ENCODE data around the gene MBIP.
A peak's percentile ranks its signal among the peaks of the same experiment; 100 is the strongest.

Gene MBIP

DNA sequence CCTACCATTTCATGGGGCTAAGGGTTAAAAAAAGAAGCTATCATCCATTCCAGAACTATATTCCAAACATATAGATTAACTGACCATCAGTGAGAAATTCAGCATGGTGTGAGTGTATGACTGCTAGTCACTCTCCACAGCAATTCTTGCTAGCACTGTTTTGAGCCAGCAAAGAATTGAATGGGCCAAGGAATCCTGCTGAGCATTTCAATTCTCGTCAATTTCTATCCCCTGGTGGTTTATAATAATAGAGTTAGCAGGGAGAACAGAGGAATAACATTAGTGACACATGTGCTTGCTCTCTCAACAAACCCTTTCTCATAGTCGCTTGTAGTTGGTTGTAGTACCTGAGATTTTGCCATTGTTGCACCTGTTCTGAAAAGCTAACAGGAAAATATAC, 7.2 kb downstream of the MBIP start:
- no peak for DNase-seq (ENCODE audit: low read depth in 2 of 2)

DNA sequence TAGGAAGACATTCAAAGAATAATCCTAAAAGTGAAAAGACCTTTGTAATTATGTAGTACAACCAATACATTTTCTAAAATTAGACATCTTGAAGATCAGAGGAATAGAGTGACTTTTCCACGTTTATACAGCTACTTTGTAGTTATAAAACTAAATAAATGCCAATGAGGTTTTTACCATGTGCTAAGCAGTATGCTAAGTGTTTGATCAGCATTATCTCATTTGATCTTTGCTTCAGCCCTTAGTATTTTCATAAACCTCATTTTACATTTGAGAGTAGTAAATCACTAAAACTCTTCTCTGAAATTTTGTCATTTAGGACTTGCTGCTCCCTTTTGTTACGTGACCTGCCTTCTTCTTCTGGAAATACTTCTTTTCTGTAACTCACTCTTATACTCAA, 13.6 kb downstream of the MBIP start:
- no peak for DNase-seq (ENCODE audit: low read depth in 2 of 2)

DNA sequence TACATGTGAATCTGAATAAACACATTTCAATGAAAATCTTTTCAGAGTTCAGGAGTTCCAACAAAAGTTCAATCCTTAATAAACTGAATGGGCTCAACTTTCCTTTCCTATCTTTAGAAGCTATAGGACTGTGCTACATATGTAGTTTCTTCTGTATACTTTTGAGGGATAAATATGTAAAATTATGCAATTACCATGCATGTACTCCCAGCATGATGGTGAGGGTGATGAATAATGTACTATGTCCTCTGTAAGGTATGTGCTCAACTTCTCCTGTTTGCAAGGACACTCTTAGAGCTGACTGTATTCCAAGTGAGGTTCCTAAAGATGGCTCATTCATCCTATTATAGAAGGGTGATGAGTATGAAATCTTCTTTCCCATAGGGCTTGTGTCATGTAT, 15.5 kb downstream of the MBIP start:
- no peak for DNase-seq (ENCODE audit: low read depth in 2 of 2)

DNA sequence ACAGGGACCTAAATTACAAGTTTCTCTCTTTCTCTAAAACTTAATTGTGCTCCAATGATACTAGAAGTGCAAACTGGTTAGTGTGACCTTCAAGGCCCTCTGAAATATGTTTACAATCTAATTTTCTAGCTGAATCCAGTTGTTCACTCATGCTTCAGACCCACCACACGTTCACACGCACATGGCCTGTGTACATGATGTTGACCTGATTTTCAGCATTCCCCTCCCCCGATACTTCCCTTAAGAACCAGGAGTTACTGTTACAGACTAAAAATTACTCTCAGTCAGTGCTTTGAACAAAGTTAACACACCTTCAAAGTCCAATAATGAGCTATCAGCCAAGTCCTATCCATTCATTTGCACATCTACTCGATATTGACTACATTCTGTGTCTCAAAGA, 16.5 kb downstream of the MBIP start:
- DNase-seq (ENCODE audit: low read depth in 2 of 2) = no peak

DNA sequence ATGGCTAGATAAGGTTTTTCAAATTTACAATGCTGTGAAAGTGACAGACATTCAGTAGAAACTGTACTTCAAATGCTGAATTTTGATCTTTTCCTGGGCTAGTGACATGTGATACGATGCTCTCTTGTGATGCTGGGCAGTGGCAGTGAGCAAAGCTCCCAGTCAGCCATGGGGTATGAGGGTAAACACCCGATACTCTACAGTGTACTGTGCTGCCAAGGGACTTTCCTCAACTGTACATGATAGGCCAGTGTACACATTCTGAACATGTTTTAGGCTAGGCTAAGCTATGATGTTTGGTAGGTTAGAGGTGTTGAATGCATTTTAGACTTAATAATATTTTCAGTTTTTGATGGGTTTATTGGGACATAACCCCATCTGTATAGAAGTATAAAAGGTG, 17.6 kb downstream of the MBIP start:
- DNase-seq (ENCODE audit: low read depth in 2 of 2) = no peak

DNA sequence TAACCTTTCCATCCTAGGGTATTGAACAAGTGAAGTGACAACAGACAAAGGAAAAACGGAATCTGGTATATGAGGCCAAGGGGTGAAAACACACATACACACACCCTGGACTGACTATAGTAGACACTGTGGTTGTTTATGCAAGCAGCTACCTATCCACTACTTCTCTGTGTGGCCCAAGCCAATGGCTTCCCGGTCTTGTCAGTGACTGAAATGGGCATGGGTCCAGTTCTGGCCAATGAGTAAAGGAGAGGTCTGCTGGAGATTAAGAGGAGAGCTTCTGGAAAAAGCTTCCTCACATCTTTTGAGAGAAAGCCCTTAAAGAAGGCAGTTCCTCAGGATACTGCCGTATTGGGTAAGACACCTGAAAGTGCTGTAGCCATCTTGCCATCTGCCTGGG, 19.3 kb downstream of the MBIP start:
- no peak for DNase-seq (ENCODE audit: low read depth in 2 of 2)

DNA sequence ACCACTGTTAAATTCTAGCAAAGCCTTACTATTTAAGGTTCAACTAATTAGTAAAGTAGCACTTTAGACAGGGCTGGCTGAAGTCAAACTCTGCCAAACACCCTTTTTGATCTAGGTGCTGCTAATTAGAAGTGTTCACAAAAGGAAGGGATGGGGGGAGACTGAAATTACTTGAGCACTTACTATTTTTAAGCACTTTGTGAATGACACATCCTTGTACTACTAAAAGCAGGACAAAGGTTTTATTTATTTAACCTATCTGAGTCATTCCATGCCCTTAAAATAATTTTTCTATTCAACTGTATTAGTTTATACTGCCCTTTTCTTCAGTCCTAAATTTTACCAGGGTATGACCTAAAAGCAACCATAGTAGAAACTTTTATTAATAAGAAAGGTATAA, 20.1 kb downstream of the MBIP start:
- no peak for DNase-seq (ENCODE audit: low read depth in 2 of 2)

DNA sequence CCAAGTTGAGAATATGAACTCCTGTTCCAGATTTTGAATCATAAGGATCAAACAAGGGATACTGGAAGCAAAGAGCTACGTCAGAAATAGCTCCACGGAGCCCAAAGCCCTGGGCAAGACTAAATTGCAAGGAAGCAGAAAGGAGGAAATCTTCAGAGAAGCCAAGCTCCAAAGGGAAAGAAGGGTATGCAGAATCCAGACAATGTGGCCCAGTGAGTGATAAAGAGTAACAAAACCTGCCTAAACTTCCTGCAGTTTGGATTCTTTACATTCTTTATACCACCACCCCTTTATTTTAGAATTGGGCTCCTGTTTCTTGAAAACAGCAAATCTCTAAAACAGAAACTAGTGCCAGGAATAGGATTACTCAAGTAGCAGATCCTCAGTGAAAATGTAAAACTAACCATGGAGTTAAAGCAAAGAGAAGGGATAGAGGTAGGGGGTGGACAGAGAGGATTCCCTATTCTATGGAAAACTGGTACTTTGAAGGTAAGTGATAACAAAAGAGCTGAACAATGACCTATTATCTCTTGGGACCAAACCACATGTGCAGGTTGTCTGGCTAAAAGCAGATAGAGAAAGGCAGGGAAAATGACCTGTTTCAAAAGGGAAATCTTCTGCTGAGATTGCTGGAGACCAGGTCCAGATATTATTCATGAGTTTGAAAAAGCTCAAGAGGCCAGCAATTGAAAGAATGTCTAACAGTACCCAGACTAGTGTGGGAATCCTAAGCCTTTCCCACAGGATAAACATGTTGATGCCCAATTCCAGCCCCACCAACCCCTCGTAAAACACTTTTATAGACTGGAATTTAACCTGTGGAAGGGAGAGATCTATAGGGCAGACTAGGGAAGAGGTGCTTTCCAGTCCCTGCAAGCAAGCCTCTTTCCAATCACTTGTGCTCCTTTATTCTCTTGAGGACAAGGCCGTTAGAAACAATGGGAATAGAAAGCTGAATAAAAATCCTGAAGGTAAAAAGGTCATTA, 24.5 kb downstream of the MBIP start:
- DNase-seq (ENCODE audit: low read depth in 2 of 2) = no peak

DNA sequence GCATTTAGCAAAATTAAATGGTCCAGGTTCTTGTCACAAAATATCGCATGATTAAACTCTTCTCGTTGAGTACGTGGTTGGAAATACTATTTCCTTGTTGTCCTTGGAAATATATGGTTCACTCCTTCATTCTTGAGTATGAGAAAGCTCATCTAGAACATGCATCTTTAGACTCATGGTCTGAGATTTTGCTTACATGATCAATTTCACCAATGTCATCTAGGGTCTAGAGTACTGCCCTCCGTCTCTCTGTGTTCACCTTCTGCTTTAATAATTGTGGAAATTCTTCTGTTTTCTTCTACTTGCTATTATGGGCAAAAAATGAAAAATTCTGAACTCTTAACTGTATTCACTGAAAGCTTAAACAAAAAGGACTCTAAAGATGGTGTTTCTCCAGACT, 25.9 kb downstream of the MBIP start:
- no peak for DNase-seq (ENCODE audit: low read depth in 2 of 2)

DNA sequence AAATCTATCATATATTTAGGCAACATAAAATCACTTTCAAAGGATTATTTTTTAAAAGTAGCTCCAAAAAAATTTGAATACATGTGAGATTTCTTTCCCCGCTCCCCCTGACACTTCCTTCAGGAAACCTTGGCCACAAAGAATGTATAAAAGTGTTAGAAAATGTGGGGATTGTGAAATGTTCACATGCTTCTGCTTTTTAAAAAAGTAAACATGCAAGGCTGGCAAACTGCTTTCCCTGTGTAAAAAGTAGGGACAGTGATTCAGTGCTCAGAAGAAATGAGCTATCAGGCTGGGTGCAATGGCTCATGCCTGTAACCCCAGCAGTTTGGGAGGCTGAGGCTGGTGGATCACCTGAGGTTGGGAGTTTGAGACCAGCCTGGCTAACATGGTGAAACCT, 26.6 kb downstream of the MBIP start:
- no peak for DNase-seq (ENCODE audit: low read depth in 2 of 2)

DNA sequence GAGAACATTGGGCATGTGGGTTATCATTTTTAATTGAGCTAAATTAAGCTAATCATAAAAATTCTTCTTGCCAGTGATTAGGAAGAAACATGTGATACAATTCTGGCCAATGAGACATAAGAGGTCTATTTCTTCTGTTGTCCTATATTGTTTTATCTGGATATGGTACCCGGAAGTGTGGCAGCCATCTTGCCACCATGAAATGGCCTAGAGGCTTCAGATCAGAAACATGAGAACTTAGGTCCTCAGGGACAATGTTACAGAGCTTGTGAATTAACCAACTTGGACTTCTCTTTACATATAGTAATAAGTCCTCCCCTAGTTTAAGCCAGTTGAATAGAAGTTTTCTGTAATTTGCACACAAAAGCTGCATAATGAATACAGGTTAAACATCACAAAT, 30.5 kb downstream of the MBIP start:
- no peak for DNase-seq (ENCODE audit: low read depth in 2 of 2)

DNA sequence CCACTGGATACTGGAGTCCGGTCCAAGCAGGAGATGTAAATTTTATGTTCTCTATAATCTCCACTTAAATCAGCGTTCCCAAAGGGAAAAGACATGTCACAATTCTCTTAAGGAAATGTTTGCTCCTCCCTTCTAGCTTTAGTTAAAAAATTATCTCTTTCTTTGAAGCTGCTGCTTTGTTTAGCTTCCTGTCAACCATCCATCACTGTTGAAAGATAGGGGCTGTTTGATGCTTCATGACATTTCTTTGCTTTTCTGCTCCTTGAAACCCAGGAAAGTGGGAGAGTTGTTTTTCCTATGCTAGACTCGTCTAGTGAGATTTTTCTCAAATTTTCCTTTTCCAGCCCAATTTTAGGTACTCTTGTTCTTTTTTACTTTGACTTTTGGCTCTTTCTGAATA, 31.9 kb downstream of the MBIP start:
- DNase-seq (ENCODE audit: low read depth in 2 of 2) = no peak

DNA sequence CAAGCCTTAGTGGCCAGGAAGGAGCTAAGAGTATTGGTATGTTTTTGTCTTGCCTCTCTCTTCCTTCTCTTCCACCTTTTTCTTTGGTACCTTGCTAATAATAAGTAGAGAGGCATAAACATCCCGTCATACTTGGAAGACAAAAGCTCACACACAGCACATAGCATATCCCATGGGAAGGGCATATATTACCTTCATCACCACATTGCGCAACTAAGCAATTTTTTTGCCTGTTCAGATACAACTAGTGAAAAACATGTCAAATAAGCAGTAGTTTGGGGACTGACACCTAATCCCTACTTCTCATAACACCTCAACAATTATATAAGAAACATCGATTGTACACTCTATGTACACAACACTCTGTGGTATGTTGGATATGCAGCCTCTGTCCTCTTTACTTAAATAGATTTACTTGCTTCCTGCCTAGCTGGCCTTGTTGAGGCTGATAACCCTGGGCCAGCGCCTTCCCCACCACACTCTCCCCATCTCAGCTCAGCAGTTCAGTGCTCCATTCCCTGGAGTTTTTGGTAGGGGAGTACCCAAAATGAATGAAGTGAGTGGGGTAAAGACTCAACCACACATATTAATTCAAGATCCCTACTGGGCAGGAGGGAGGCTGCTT, 35.4 kb downstream of the MBIP start:
- no peak for DNase-seq (ENCODE audit: low read depth in 2 of 2)

DNA sequence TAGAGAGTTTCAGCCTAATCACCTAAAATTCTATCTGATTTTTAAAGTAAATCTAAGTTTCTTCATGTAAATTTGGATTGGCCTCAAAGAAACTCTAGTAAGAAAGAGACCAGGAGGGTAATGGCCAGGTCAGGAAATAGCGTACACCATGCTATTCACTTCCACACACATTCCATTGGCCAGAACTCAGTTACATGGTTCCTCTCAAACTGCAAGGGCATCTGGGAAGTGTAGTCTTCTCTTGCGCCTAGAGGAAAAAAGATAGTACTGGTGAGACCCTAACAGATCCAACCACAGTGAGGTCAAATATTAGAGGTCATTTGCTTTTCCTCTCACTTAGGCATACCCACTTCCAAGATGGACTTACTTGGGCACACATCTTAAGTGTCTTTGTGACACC, 39.1 kb downstream of the MBIP start:
- no peak for DNase-seq (ENCODE audit: low read depth in 2 of 2)

DNA sequence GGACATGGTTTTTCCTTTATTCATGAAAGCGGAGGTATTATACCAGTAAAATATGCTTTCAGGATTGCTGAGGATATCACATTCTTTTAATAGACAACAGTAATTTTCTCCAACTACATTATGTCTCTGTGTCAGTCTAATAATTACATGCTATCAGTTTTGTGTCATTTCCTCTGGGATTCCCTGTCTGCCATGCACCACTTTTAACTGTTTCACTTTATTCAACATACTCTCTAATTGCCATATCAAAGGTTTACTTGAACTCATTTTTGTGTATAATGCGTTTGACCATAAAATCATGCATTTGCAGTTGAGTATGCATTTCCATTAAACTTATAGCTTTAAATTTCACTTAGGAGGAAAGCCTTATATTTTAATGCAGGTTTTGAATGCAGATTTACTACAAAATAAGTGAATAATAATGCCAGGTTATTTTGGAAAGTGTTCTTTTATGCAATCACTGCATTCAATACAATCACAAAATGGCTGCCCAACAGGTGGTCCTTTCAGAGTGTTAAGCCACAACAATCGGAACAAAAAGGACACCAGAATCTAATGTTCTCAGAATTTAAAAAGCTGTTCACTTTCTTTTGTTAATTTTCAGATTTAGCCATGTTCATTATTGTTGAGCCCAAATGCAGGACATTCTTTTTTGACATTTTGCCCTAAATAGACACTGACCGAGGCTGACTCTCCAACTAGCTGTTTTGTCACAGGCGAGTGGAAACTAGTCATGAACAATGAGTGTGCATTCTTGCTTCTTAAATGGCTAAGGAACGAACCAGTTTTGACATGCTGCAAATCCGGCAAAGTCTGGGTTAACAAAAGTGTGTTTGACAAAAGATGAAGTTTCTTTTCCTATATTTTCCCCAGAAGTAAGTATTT, 40.9 kb downstream of the MBIP start:
- no peak for DNase-seq (ENCODE audit: low read depth in 2 of 2)

DNA sequence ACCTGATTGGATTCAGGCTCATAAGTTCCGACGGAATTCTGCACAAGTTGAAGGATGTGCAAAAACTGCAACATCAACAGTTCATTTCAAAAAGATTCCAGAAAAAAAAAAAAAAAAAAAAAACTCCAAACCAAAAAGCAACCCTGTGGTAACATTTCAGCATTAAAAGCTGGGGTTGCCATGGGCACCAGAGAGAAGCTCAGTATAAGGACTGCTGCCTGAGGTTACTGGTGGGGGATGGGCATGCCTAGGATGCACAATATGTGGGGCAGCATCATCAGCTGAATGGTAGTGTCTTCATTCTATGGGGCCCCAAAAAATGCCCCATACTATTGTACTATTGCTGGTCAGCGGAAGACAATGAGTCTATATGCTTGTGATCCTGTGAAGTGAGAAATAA, 44.7 kb downstream of the MBIP start:
- DNase-seq (ENCODE audit: low read depth in 2 of 2) = no peak

DNA sequence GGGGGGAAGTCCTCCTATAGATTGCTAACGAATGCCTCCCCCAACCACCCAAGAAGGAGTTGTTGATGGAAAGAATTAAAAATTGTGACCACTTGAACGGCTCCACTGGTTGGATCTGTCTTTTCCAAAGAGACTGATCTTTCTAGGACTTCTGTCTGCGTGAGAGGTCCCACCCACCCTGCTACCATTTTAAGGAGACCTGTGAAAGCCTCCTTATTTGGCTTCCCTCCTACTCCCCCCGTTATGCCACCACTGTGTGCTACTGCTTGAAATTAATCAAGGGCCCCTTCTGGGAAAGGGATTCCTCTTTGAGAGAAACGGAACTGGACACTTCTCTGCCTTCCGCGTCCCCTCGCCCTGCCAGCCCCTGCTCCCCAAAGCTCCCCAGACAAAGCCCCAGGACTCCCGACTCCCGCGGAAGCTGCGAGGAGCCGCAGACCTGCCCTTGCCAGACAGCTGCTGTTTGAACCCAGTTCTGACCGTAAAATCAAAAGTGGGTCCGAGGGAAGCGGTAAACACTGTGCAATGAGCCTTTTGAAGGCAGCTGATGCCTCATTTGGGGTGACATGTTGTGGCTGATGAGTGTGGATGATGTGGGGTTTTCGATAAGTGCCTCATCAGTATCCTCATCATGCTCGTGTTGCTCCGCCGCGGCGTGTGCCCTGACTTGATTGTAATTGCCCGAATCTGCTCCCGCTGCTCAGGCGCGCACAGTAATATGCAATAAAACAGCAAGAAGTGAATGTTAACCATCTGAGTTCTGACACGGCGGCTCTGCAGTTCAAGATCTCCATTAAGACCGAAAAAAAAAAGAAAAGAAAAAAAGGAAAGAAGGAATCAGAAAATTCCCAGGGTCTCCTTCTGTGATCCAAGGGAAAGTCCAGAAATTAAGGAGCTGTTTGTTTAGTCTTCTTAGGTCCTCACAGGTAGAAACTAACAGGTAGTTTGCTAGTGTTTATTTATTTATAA, 48.2 kb downstream of the MBIP start:
- DNase-seq (ENCODE audit: low read depth in 2 of 2) = peak; percentile 11 to 26

DNA sequence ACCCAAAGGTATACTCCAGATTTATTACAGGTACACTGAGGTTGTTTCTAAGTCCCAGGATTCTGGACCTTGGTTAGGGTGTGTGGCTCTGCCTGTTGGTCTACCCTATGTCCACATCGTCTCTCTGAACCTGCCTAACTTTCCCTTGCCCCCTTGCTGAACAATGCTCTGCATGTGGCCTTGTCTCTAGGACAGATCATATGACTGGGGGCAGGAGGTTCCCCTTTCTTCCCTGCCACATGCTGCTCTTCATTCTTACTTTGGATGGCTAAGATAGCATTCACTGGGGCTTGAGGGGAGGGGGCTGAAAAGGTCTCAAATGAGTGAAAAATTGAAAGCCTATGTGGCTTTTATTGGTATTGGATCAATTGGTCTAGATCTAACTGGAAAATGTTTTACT, 49.2 kb downstream of the MBIP start:
- no peak for DNase-seq (ENCODE audit: low read depth in 2 of 2)

DNA sequence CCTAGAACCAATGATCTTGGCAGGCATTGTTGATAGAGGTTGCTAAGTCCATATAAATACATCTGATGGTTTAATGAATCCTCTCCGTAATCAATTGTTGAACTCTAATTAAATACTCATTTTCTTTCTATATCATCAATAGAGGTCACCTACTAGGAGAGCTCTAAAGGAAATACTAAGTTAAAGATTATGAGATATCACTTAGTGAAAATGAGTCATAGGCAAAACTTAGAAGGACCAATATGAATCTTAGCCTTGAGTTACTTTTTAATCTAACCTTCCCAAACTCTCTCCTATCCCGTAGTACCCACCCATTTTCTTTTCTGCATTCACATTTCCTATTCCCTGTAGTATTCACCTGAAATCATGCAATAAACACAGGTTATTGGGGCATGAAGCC, 50.2 kb downstream of the MBIP start:
- DNase-seq (ENCODE audit: low read depth in 2 of 2) = no peak

DNA sequence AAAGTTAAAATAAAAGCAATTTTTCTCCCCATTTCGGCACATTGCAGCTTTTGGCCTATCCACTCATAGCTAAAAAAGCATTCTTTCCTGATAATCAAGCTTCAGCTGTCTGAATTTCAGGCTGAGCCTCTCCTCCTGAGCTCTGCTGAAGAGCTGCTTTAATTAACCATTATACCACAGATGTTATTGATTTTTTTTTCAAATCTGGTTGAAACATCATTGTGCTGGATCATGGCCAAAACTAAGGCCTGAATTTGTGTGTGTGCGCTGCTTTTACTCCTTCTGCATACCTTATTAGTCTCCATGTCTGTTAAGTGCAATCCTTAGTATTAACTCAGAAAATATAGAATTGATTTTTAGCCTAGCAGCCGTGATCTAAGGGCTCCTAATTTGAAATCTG, 52.3 kb downstream of the MBIP start:
- DNase-seq (ENCODE audit: low read depth in 2 of 2) = no peak

DNA sequence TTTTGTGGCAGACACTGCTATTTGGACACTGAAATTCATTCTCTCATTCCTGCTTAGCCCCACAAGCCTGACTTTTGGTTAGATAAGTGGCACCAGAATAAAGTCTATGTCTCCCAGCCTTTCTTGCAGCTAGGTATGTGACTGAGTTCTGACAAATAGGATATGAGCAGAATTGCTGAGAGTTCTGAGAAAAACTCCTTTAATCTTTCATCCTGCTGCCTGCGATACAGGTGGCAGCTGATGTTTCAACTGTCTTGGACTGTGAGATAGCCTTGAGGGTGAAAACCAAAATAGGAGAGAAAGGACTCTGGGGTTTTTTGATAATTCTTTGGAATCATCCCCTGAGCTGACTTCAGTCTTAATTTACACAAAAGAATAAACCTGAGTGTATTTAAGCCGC, 55.8 kb downstream of the MBIP start:
- no peak for DNase-seq (ENCODE audit: low read depth in 2 of 2)
